HG03457 (cell line): ENCODE measurements around the gene UBE2G2.

Source experiments
- ATAC-seq: cut with Tn5 transposase; IDR thresholded peaks from one replicate; pipeline ENCODE4 v1.9.1; 2021; ENCODE audit warnings: moderate number of reproducible peaks; ENCODE audit not compliant: unreplicated experiment

Gene UBE2G2

GRCh38 chr21:44791993-44792392 is 9.6 kb downstream of the UBE2G2 start:
- no peak for ATAC-seq

DNA sequence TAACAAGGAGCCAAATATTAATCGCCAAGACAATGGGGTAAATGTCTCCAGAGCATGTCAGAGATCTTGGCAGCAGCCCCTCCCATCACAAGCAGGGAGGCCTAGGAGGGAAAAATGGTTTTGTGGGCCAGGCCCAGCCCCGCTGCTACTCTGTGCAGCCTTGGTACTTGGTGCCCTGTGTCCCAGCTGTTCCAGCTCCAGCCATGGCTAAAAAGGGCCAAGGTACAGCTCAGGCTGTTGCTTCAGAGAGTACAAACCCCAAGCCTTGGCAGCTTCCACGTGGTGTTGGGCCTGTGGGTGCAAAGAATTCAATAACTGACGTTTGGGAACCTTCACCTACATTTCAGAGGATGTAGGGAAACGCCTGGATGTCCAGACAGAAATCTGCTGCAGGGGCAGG is 10.4 kb downstream of the UBE2G2 start:
- ATAC-seq = no peak

DNA sequence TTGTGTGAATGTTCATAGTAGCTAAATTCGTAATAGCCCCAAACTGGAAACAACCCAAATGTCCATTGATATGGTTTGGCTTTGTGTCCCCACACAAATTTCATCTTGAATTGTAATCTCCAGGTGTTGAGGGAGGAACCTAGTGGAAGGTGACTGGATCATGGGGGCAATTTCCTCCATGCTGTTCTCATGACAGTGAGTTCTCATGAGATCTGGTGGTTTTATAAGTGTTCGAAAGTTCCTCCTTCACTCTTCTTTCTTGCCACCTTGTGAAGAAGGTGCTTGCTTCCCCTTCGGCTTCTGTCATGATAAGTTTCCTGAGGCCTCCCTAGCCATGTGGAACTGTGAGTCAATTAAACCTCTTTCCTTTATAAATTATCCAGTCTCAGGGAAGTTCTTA is 11.3 kb downstream of the UBE2G2 start:
- ATAC-seq = no peak

DNA sequence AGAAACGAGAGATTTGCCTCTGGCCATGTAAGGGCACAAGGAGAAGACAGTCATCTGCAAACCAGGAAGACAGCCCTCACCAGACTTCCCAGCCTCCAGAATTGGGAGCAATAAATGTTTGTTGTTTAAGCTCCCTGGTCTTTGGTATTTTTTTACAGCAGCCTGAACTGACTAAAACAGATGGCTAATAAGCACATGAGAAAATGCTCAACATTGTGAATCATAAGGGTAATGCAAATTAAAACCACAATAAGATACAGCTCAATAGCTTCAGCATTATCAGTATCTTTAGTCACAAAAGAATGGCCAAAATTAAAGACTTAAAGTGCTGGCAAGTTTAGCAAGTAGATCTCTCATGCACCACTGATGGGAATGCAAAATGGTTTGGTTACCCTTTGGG is 11.7 kb downstream of the UBE2G2 start:
- ATAC-seq = no peak

DNA sequence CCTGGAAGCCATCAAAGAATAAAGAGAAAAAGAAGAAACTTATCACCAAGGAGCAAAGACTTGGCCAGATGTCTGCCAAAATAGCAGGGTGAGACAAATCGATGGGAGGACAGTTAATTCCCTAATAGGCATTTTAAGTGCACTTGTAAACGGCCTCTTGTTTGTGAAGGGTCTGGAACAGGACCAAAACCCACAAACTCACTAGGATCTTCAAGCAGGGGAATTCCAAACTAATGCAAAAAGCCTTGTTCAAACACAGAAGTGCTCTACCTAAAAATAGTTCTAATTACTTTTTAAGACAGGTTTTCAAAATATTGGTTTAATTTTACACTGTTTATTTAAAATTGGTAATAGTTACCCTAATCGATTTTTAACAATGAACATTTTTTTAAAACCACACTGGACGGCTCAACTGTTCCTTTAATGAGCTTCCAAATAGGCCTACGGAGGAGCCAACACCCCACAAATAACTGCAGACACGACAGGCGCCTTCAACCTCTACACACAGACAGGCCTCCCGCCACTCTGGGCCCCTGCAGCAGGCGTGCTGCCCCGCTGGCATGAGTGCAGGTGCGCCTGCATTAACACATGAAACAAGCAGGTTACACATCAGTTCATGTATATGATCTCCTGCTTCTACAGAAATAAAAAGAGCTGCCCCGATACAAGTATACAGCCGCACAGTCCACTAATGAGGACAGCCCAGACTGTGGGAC is 15.8 kb downstream of the UBE2G2 start:
- ATAC-seq = no peak

DNA sequence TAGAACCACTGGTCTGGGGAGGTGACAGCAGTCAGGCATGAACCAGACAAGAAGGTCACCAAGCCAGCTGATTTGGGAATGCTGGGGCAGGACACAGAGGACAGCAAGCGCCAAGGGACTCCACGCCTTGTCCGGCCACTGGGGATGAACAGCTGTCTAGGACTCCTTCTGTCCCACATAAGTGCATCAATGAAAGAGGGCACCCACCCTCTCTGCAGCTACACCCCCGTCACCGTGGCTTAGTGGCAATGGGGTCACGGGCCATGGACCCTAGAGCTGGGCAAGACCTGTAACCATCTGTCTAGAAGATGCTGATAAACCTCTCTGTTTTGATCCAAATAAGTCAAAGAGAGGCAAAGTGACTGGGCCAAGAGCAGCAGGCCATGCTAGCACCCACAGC is 16.8 kb downstream of the UBE2G2 start:
- ATAC-seq = no peak

GRCh38 chr21:44783020-44783696 is 18.5 kb downstream of the UBE2G2 start:
- no peak for ATAC-seq

- no peak for ATAC-seq
These were observed 20.7 kb downstream of the UBE2G2 start for GRCh38 chr21:44780767-44781459.

DNA sequence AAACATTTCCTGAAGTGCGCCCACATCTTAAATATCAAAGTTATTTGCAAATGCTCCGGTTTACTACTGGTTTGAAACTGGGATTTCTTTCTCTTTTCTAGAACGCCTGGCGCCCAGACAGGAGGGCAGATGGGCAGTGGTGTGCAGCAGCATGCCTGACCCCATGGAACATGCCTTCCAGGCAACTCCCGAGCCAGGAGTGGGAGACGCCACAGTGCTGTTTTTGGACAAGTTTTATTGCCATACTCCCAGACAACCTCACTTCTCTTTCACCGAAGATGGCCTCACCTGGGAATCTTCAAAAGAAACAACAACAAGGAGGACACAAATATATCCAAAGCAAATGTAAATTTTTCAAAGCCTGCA is 21.5 kb downstream of the UBE2G2 start:
- no peak for ATAC-seq

DNA sequence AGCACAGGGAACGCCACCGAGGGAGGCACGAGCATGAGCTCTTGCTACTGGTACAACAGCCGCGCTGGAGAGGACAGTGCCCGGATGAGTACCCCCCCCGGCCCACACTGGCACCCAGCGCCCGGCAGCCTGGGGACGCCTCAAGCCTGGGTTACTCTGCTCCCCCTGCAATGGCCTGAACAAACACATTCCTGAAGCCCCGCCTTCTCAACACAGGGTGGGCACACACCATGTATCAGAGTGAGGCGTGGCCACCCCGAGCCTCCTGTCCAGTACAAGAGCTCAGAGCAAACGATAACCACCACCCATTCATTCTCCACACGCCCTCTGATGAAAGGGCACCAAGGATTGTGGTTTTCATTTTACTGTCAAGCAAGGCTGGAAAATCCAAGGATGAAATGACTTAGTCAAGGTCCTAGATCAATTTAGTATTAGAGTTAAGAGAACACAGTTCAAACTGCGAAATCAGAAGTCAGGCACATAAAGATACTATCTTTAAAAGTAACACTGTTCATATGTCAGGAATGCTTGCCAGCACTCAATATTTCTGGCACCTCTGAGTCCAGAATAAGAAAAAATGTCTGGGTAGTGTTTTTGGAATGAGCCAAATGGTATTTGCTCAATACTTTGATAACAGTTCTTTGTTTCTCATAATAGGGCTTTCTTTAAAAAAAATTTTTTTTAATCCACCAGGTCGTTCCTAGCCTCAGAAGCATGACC is 22.0 kb downstream of the UBE2G2 start:
- ATAC-seq = no peak

DNA sequence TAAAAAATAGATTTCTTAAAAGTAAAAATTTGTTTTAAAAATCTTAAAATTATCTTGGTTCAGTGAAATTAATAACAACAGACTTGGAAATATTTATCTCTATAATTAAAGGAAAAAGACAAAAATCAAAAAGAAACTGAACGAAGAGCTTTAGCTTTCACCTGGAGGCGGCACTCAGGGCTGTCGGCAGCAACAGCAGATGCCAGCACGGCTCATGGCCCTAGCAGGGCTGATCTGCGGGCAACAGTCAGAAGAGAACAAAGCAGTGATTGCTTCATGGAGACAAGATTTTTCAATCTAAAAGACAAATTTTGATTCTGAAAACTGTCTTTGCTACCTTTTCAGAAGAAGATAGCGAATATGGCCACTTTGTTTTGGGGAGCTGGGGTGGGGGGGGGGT is 22.6 kb downstream of the UBE2G2 start:
- no peak for ATAC-seq

DNA sequence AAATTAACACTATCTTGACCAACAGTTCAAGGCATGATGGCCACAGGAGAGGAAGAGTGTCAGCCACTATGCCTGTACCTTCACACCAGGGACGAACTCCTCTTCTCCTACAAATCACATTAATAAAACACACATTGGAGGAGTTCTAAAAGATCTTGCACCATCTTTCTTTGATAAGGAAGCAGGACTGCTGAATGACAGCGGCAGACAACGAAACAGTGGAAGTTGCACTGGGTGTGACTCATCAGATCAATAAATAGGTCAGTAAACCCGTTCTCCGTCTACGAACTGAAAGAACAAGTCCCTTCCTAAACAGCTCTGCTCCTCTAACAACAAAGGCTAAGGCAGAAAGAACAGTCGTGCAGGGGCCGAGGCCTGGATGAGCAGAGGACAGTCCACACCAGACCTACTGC is 23.1 kb downstream of the UBE2G2 start:
- ATAC-seq = no peak

- no peak for ATAC-seq
These were observed 23.5 kb downstream of the UBE2G2 start for GRCh38 chr21:44778094-44778493.

DNA sequence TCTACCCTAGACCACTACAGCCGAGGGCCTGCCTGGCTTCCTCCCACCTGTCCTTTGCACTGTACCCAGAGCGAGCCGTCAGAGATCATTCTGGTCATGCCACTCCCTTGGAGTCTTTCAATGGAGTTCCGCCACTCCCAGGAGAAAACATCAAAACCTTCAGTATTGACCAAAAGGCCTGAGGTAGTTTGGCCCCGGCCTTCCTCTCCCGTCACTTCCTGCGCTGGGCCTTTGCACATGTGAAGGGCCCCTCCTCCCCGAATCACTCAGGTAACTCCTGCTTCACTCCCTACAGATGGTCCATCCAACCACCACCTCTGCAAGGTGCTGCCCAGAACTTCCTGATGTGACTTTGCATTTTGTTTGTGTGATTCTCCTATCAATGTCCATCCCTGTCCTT is 26.6 kb downstream of the UBE2G2 start:
- ATAC-seq = no peak

GRCh38 chr21:44773291-44773932 is 28.2 kb downstream of the UBE2G2 start:
- ATAC-seq = no peak

DNA sequence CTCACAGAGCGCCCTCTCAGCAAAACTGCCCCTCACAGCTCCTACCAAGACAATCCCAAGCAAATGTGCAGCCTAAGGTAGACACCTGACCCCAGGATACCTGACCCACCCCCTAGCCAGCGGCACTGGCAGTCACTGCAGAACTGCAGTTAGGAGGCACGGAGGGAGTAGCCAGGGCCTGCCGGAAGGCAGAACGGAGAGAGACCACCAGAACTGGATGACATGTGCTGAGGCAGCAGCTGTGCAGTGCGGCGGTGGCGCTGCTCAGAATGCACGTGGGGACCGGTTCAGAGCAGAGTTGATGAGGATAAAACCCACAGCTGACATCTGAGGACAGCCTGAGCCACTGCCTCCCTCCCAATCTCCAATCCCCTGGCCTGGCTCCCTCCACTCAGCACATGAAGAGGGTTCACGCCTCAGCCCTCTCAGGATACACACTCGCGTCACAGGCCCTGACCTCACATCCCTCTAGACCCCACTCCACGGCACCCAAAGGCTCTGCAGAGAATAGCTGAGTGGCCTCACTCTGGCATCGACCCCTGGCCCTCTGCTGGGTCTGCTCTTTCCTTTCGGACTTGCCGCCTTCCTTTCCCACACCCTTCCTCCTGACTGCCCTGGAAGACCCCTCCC is 29.6 kb downstream of the UBE2G2 start:
- no peak for ATAC-seq

DNA sequence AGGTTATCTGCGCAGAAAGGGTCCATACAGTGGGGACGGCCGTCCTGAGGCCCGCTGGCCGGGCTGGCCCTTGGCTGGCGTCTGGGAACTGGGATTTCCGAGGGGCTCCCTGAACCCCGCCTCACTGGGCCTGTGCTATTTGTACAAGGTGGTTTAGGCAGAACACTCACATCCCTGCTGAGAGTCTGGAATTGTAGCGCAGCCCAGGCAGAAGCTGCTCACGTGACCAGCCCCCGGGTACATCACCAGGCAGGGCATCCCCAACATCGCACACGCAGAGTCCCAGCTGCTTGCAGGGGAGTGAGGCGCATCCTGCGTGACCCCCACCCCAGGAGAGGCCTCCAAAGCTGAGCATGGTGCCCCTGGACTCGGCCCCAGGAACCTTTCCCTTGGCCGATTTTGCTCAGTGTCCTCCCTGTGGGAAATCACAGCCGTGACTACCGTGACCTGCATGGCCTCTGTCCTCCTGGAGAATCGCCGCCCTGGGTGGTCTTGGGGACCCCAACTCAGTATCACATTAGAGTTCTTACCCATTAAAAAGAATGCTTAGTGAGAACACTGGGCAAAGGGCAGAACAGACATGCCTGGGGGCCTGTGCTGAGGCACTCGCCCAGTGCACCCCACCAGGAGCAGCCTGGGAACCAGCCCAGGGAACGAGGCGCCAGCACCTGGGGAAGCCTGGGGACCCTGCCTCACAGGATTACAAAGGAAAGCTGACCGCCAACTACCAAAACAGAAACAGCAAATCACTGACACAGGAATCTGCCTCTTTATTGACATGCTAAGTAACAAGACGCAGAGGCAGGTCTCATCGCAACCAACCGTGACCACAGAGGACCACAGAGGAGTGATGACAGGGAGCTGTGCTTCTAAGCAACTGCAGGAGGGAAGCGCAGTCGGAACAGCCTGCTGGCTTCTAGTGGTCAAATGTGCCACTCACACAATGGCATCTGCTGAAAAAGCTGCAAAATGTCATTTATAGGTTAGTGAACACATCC is 33.5 kb downstream of the UBE2G2 start:
- no peak for ATAC-seq

DNA sequence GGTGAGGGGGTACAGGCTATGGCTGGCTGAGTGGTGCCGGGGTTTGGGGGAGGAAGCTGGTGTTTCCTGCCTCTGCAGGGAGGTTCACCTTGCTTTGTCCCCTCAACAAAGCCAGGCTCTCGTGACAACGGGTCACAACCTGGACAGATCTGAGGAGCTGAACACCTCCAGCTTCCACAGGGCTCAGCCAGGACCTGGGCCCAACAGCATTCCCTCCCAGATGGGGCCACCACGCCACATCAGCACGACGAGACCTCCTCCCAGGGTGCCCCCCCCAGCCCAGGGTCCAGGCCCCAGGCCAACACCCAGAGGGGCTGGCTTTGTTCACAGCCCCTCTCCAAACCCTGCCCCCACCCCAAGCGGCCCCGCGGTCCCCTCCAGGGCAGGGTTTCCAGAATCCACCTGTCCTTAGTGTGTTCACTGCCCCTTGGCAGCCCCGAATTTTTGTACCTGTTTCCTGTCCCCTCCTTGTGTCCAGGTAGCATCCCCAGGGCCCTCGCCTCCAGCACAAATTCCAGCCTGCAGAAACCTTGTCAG is 34.7 kb downstream of the UBE2G2 start:
- no peak for ATAC-seq
